Nucleus accumbens (tissue), 56 donors: Measurements from ENCODE around the gene PELI2.

Experiments
- DNase-seq, 56 donors: peaks; one replicate each; lab custom pipeline; 2025; lab: John Stamatoyannopoulos, UW

The PELI2 gene

GRCh38 chr14:56168007-56168616 lies 49.9 kb downstream of the PELI2 start:
- no peak for DNase-seq

GRCh38 chr14:56170028-56170427 lies 51.8 kb downstream of the PELI2 start:
- no peak for DNase-seq

- no peak for DNase-seq
Measured at GRCh38 chr14:56170877-56171422, 52.7 kb downstream of the PELI2 start.

- no peak for DNase-seq
Measured at GRCh38 chr14:56172074-56172473, 53.9 kb downstream of the PELI2 start.

GRCh38 chr14:56172571-56172971 lies 54.4 kb downstream of the PELI2 start:
- no peak for DNase-seq

GRCh38 chr14:56173365-56173922 lies 55.2 kb downstream of the PELI2 start:
- DNase-seq: no peak

- DNase-seq: no peak
Measured at GRCh38 chr14:56175773-56176172, 57.6 kb downstream of the PELI2 start.

- DNase-seq: no peak
Measured at GRCh38 chr14:56176530-56176929, 58.3 kb downstream of the PELI2 start.

GRCh38 chr14:56177036-56177435 lies 58.8 kb downstream of the PELI2 start:
- DNase-seq: no peak

GRCh38 chr14:56180754-56181542 lies 62.7 kb downstream of the PELI2 start:
- no peak for DNase-seq

- no peak for DNase-seq
Measured at GRCh38 chr14:56181681-56182085, 63.5 kb downstream of the PELI2 start.

GRCh38 chr14:56182410-56182809 lies 64.2 kb downstream of the PELI2 start:
- no peak for DNase-seq

- no peak for DNase-seq
Measured at GRCh38 chr14:56183631-56184157, 65.5 kb downstream of the PELI2 start.

GRCh38 chr14:56185992-56186391 lies 67.8 kb downstream of the PELI2 start:
- peak in 3 of 56 donors; percentile 3 to 18 (median 6) for DNase-seq

- DNase-seq: no peak
Measured at GRCh38 chr14:56187736-56188135, 69.5 kb downstream of the PELI2 start.

GRCh38 chr14:56189307-56189706 lies 71.1 kb downstream of the PELI2 start:
- no peak for DNase-seq

GRCh38 chr14:56193347-56193746 lies 75.1 kb downstream of the PELI2 start:
- DNase-seq: no peak

GRCh38 chr14:56194042-56194441 lies 75.8 kb downstream of the PELI2 start:
- no peak for DNase-seq

GRCh38 chr14:56195223-56195622 lies 77.0 kb downstream of the PELI2 start:
- DNase-seq: no peak

GRCh38 chr14:56195704-56196103 lies 77.5 kb downstream of the PELI2 start:
- no peak for DNase-seq

- no peak for DNase-seq
Measured at GRCh38 chr14:56196274-56196673, 78.1 kb downstream of the PELI2 start.
